GM18519 (cell line): ENCODE results near the gene CHRNA7.

Experiments
- ATAC-seq: cut with Tn5 transposase; IDR thresholded peaks from one replicate; pipeline ENCODE4 v1.9.1; 2021; ENCODE audit warnings: mild to moderate bottlenecking, moderate library complexity; ENCODE audit not compliant: unreplicated experiment, low FRiP score

CHRNA7 gene

DNA sequence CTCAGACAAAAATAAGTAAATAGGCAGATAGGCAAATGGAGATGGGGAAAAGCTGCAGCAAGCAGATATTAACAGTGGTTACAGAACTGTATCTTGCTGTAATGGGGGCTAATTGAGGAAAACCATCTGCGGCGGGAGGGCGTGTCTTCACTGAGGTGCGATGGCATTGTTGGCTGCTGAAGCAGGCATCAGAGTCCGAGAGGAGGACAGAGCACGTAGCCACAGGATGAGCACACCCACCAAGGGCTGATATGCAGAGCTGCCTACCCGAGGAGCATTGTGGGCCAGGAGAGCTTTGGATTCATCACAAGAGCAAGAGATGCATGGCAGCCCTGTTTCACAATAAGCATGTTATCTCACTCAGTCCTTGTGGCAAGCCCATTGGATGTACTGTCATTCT is 30.4 kb downstream of the CHRNA7 start:
- no peak for ATAC-seq

DNA sequence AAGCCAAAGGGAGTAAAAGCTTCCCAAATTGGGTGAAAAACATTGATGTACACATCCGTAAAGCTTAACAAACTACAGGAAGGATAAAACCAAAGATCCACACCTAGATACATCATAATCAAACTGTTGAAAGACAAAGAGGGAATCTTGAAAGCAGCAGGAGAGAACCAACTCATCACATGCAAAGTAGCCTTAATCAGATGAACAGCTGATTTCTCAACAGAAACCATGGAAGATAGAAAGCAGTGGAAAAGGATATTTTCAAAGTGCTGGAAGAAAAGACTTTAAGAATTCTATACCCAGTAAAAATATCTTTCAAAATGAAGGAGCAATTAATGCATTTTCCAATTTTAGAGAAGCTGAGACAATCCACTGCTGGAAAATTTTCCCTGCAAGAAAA is 36.8 kb downstream of the CHRNA7 start:
- ATAC-seq: no peak

DNA sequence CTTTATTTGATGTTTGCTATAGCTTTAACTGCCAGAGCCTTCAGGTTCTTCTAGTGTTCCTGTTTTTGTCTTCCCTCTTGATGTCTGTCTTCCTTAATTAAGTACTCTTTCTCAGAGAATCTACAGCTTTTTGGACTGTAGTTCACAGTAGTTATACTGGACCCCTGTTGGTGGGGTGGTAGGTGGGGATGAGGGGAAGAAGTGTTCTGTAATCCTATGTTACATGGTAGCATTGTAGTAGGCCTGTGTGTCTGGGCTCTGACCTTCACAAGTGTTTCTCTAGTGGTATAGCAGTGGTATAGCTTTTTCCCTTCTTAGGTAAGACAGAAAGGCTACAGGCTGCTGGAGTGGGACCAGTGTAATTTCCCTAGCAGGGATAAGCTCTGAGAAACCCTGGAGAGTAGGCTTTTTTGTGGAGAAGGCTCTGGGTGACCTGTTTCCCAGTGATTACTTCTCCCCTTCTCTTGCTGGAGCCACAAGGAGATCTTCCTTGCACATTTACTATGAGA is 59.6 kb downstream of the CHRNA7 start:
- ATAC-seq: no peak

DNA sequence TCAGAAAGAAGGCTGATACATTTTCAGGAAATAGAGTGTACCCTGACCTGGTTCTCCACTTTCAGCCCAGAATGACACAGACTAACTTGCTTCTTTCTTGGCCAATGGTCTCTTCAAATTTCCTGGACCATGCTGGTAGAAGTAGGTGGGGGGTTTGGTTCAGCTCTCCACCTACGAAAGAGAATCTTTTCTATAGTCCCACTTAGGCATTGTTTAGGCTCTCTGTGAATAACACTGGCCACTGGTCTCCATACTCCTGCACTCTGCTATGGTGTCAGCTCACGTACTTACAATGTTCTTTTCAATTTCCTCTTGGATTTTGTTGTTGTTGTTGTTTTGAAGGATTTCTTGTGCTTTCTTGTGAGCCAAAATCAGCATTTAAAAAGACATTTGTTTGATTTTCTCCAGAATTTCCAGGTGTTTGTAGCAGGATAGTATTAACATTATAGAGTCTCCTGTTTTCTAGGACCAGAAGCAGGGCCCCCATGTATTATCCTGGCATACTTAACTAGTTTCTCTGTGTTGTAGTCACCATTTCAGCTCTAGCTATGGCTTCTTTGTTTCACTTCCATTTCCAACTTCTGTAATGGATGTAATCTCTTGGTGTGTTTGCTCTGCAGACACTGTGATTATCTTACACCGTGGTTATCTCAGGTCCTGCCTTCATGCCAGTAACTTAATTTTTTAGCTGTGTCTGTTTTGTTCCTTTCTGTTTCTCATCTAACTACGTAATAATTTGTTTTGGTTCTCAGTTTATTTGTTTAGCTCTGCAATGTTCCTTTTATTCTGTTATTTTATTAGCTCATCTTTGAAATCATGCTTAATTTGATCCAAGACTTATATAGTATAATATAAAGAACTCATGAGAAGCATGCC is 61.4 kb downstream of the CHRNA7 start:
- no peak for ATAC-seq

DNA sequence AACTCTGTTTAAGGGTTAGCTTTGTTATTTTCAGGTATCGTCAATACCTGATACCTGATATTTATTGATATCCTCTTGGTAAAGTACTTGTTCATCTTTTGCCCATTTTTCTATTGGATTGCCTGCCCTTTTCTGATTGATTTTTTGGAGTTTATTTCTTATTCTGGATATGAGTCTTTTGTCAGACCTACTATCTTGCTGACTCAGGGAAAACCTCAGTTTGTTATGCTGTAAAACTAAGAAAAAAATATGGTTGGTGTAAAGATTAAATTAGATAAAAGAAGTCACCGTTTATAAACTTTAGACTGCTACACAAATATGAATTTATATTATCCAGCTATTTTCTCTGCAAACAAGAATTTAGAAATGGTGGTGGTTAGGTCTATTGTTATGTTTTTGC is 65.9 kb downstream of the CHRNA7 start:
- no peak for ATAC-seq

DNA sequence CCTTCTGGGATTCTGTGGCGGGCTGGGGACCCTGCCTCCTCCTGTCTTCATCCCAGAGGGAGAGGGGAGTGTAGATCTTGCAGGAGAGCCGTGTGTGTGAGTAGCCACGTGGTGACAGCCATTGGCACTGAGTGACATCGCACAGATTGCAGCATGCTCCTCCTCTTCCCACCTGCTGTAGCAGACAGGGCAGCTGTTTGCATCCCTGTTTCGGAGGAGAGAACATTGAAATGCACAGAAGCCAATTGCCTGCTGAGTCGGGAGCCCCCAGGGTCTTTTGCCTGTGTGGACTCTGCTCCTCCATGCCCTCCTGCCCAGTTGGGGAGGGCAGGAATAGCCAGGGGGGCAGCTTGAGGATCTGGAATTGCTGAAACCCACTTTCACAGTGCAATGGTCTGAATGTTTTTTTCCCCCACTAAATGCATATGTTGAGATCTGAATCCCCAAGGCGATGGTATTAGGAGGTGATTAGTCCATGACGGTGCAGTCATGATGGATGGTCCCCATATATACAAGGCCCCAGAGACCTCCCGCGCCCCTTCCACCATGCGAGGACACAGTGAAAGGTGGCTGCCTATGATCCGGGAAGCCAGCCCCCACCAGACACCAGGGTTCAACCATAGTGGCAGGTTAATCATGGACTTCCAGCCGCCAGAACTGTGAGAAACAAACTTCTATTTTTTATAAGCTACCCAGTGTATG is 66.8 kb downstream of the CHRNA7 start:
- no peak for ATAC-seq

DNA sequence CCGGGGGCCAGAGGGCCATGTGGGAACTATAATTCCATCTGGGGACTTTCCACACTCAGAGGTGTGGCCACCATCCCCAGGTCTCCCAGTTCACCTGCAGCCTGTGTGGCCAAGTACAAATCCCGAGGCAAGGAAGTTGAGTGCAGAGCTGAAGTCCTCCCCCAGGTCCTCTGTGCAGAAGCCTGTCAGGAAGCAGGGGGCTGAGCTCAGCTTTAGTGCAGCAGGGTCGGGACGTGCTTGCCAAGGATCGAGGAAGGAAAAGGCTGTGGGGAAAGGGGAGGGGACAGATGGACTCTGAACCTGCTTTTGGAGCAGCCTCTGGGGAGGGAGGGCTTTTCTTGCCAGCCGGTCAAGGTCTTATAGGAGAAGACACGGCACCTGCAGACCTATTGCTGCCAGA is 67.7 kb downstream of the CHRNA7 start:
- no peak for ATAC-seq

DNA sequence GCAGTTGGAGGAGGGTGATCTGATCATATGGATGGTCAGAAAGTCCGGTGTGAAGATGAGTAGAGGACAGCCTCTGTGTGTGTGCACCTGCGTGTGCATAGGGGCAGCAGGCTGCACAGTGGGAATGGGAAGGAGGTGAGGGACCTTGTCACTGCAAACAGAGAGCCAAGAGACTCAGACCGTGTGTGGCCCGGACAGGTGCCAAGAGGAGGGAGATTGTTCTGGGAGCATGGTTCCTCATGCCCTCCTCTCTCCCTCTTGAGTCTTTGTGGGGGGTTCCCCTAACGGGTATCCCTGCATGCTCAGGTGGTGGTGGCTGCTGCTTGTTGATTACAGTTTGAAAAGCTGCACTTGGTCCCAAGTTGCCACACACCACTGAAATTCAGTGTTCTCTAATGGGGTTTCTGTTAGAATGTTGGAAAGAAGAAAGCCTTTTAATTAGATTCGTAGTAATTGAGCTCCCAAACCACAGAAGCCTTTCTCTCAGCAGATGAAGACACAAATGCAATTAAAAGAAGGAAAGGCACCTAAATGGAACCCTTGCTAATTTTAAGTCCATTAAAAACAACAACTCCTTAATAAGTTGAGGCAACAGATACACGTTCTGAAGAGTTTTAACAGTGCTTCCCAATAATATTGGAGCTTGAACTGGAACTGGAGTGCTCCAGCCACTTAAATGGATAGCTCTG is 68.9 kb downstream of the CHRNA7 start:
- ATAC-seq: no peak

DNA sequence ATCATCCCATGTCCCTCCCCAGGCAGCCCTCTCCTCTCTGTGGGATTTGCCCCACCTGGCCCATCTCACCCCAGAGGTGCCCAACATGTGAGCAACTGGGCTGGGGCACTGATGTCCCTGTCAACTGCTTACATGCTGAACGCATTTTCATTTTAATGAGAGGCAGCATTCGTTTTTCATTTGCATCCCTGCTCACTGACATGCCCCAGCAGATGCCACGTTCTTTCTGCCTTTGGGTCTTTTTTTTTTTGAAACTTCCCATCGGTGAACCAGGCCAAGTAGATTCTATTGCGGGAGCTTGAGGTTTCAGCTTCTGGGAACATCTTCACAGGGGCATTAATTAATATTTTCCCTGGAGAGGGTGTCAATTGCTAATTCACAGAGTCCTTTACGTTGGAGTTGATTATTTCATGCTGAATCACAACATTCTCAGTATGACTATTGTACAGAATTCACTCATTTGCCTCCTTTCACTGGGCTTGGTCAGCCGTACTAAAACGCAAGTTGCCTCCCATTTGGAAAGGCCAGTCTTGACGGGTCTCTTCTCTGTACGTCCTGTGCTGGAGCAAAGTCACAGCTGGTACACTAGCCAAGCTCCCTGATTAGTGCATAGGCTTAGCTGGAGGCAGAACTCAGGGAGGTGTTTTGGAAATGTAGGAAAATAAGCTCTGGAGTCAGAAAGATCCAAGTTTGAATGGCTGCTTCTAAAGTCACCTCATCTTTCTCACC is 69.8 kb downstream of the CHRNA7 start:
- no peak for ATAC-seq

DNA sequence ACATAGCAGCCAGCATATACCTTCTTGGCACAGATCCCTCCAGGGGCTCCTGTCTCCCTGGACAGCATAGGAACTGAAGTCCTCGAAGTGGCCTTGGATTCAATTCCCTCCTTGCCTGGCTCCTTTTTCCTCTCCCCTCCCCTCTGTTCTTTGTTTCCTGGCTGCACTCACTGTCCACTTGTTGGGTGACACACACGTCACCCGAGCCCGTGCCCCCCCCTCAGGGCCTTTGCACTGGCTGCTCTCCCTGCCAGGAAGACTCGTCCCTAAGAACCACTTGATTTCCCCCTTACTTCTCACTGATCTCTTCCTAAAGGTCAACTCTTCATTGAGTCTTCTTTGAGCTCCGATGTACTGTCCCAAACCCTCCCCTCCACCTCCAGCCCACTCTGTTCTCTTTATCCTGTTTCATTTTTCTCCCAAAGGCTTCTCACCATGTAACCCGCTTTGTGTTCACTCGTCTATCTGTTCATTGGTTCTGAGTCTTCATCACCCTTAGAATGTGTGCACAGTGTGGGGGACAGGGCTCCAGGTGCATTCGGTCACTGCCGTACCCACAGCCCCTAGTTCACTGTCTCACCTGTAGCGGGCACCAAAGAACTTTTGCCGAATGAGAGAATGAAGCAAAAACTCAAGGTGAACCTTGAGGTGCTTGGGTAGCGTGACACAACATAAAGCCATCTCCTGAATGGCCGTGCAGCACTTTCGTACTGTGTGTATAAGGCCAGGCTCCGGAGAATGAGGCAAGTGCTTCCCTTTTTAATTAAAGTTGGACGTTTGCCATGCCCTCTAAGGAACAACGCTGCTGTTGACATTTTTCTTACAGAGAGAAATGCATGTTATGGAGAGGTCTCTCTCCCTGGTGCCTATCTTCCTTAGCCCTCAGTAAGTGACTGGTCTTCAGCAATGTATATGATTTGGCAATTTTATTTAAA is 74.0 kb downstream of the CHRNA7 start:
- ATAC-seq: no peak

DNA sequence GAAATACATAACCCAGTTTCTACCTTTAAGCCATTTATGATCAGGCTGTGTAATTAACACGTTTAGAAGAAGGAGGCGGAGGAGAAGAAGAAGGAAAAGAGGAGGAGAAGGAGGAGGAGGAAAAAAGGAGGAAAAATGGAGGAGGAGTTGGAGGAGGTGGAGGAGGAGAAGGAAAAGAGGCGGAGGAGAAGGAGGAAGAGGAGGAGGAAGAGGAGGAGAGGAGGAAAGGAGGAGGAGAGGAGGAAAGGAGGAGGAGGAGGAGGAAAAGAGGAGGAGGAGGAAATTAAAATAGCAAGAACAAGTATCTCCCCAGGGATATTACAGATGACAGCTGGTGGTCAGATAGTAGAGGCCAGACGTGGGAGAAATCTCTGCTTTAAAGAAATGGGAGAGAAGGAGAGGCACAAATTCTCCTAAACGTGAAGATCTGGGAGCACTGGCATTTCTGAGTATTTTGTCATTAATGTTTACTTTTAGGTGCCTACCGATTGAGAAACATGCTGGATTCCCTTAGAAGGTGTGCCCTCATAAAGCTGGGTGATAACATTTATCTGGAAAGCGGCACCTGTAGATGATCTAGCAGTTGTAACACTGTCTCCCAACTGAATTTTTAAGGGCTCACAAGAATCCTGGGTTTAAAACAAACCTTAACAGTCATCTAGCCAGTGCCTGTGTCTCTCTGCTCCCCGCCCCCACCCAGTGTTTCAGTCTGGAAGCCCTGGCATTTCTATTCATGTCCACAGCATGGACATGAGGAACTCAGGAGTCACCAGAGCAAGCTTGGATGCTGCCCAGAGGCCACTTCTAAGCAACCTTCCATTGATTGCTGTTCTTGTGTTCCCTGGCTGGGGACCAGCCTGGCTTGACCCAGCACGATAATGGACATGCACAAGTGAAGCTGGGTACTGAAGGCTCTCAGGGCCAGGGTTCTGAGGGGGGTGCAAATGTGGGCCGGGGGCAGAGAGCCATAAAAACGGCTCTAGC is 75.2 kb downstream of the CHRNA7 start:
- ATAC-seq: no peak

DNA sequence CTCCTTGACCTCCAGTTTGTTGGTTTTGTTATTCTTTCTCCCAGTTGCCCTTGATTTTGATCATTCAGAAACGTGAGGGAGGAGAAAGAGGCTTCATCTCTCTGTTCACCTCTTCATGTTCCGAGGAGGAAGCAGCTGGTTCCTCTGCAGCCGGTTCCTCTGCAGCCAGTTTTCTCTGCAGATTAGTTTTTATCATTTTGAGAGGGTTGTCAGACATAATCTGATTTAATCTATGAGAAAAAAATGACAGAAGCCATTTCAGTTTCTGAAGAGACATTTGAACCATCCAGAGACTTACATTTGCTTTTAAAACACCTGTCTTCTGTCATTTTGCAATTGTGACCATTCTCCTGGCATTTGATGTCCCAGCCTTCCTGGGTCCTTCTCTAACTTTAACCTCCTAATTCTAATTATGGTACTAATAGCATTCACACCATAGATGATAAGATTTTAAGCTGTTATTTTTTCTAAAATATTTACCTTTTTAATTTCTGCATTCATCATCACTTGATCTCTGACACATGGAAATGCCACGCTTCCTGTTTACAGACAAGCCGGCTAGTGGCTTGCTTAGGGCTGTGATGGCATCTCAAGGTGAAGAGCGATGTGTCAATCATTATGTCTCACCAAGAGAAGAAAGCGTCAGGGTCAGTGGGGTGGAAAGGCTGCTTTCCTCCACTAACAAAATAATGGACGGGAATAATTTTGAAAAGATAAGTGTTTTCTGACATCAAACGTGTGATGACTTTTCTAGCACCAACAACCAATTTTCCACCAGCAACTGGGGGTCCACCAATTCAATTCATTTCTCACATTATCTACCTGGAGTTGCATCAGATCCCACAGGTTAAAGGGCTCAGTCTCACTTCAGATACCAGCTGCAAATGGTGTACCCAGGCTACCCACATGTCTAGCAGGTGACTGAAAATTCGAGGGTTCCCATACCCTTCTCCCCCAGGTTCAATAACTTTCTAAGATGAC is 76.4 kb downstream of the CHRNA7 start:
- ATAC-seq: no peak

DNA sequence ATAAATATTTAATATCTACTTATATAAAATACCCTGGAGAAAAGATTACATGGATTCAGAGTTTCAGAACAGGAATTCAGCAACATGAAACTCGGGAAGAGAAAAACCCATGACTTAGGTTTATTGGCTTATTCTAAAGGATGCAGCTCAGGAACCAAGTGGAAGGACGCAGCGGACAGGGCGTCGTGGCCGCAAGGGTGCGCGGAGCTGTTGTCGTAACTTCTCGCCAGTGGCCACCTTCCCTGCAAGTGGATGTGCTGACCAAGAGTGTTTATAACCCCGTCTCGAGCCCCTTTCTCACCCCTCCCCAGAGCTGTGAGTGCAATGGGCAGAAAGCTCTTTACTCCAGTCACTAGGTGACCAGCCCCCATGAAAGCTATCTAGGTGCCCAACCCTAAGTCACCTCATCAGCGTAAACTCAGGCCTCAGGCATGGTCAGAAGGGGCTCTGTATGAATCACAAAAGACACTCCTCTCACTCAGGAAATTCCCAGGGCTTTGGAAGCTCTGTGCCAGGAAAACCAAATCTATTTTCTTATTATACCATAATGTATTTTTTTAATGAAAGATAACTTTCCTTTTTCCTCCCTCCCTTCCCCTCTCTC is 77.3 kb downstream of the CHRNA7 start:
- no peak for ATAC-seq

DNA sequence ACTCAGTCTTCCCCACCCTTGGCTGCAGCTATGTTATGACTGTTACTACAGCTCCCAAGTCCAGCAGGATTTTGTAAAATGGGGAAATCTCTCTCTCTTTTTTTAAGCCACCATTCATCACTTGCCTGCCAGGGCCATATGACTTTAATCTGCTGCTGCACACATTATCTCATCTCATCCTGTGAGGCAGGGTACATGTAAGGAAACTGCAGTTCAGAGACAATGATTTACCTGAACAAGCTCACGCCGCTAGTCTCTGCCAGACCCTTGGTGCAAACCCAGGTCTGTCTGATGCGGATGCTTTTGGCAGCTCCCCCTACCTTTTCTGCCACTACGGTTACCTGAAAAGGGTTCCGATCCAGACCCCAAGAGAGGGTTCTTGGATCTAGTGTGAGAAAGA is 78.3 kb downstream of the CHRNA7 start:
- no peak for ATAC-seq

DNA sequence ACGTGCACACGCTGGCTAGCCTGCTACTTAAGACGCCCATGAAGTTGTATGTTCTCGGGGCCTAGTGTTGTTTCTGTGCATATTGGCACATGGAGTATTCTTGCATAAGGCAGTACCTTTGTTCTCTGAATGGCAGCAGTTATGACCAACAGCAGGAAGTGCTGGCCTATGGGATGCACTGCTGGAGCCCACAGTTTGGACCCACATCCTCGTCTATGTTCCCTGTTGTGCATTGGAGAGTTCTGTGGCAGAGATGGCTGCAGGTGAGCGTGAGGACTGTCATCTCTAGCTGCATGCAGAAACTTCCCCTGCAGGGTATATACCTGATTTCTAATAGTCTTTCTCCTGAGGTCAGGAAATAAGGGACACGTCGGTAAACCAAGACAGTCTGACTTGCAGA is 81.8 kb downstream of the CHRNA7 start:
- no peak for ATAC-seq

DNA sequence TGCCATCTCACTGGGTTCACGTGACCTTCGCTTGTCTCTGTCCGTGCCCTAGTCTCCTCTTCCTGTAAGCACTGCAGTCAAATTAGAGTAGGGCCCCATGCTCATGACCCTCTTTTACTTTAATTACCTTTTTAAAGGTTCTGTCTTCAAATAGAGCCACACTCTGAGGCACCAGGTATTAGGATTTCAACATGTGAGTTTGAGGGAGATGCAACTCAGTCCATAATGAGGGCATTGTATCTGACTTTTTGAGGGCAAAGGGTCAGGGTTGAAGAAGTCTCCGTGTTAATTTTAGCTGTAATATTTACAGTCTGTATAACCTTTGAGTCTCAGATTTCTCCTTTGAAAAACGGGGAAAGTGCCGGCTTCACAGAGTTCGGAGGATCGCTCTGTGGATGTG is 82.9 kb downstream of the CHRNA7 start:
- ATAC-seq: no peak

DNA sequence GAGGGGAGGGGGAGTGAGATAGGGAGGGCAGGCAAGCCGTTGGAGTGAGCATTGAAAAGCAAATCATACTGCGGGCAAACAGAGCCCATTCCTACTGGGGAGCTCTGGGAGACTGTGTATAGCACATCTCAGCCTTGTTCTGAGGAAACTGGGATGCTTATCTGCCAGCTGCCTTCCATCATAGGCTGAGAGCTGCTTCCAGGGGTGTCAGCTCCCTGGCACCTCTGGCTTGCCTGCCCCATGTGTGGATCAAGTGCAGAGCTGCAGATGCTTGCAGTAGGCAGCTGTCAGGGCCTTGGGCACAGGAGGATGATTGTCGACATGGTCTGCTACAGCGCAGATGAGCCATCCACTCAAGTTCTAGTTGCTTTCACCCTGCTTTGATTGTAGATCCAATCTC is 86.8 kb downstream of the CHRNA7 start:
- ATAC-seq: no peak
